Suprapubic skin (tissue), 4 donors: ENCODE results near the gene DNM3. TPM values are rescaled to one million over a fixed set of nuclear protein-coding genes. Genes with fewer than 3 reads are reported as not detected.

Source experiments
- DNase-seq, 2 donors: peaks; one replicate each; pipeline ENCODE4 v3.0.0-alpha.2; 2019; ENCODE audit warnings: low spot score in 2 of 2
- H3K27ac ChIP-seq: fragments of 200-600 bp; sonication (generic); one replicate; pipeline ENCODE4 v1.5.1; 2019
- H3K27me3 ChIP-seq: fragments of 200-600 bp; sonication (generic); one replicate; pipeline ENCODE4 v1.5.1; 2019
- H3K36me3 ChIP-seq: fragments of 200-600 bp; sonication (generic); one replicate; pipeline ENCODE4 v1.5.1; 2019
- H3K4me1 ChIP-seq: fragments of 200-600 bp; sonication (generic); one replicate; pipeline ENCODE4 v1.5.1; 2019
- H3K4me3 ChIP-seq: fragments of 200-600 bp; sonication (generic); one replicate; pipeline ENCODE4 v1.5.1; 2019; ENCODE audit warnings: mild to moderate bottlenecking
- H3K9me3 ChIP-seq: fragments of 200-600 bp; sonication (generic); one replicate; pipeline ENCODE4 v1.5.1; 2019
- CTCF ChIP-seq, 2 donors: fragments of 200-600 bp in 1 of 2; fragments of 450-650 bp in 1 of 2; sonication (generic) in 1 of 2; IDR thresholded peaks; one replicate each; pipeline ENCODE4 v1.5.1; 2016 to 2019; ENCODE audit warnings: antibody characterized with exemption in 2 of 2, mild to moderate bottlenecking in 1 of 2, moderate library complexity in 1 of 2
- EP300 ChIP-seq: sonication (generic); formaldehyde crosslinking; IDR thresholded peaks from one replicate; pipeline ENCODE4 v1.6.1; 2017; ENCODE audit warnings: antibody characterized with exemption
- POLR2A ChIP-seq, 2 donors: fragments of 450-650 bp; IDR thresholded peaks; one replicate each; pipeline ENCODE4 v1.6.1; 2017; ENCODE audit warnings: antibody characterized with exemption in 2 of 2, mild to moderate bottlenecking in 2 of 2, moderate library complexity in 2 of 2
- POLR2AphosphoS5 ChIP-seq, 3 donors: sonication (generic); formaldehyde crosslinking; IDR thresholded peaks; one replicate each; pipeline ENCODE4 v1.6.1; 2017; ENCODE audit warnings: antibody characterized with exemption in 3 of 3
- WGBS: methylation state at CpG from one replicate; pipeline ENCODE4 v1.1.5; 2018; 5-methylcytosine and 5-hydroxymethylcytosine counted together
- total RNA-seq, 4 donors: library from RNA; depleted of rRNA; stranded (reverse); fragments of >200 nt; gene quantifications; one replicate each; pipeline ENCODE4 v1.1.0, GENCODE V29; 2016

The DNM3 gene
- total RNA-seq, 4 donors from 2014 or later = 1.6 to 11.7 (median 3.7) TPM

DNA sequence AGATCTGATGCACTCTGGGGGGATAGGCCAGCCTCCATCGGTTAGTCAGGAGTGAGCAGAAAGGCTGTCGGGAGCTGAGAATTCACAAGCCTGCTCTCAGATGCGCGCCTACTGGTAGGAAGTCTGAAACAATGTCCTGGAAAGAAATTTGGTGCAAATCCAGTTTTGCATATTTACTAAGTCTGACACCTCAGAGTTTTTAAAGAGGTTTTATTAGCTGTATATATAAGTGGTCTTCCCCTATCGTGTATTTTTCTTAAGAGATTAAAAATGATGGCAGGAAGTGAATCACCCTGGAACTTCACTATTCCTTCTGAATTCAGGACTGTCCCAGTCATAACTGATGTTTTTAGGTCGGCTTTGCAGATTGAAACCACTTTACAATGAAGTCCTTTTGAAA is 479.4 kb downstream of the DNM3 start:
- Histone ChIP-seq H3K4me1 (peaks cover 40% of the 10 kb centered on the region), H3K27me3 (no peaks in the 10 kb centered on the region), H3K9me3 (no peaks in the 10 kb centered on the region), H3K27ac (no peak overlapping the region), H3K4me3 (no peak overlapping the region), H3K36me3 (no peaks in the 10 kb centered on the region)
- WGBS = 56% methylated on average over 6 of the region's 6 CpGs
- no peak for DNase-seq
- TF ChIP-seq EP300 = no peak
- no peak for TF ChIP-seq POLR2A (IDR thresholded peaks at IDR 0.05)
- TF ChIP-seq CTCF (IDR thresholded peaks at IDR 0.05) = no peak
- no peak for TF ChIP-seq POLR2AphosphoS5 (IDR thresholded peaks at IDR 0.05)

- Histone ChIP-seq H3K4me3 (no peak overlapping the region), H3K27ac (peak overlapping the region; percentile 81), H3K9me3 (no peaks in the 10 kb centered on the region), H3K4me1 (peaks cover 44% of the 10 kb centered on the region), H3K27me3 (no peaks in the 10 kb centered on the region), H3K36me3 (no peaks in the 10 kb centered on the region)
- DNase-seq = no peak
- 53% methylated on average over 4 of the region's 4 CpGs for WGBS
- TF ChIP-seq POLR2A (IDR thresholded peaks at IDR 0.05) (no peak), POLR2AphosphoS5 (IDR thresholded peaks at IDR 0.05) (no peak), EP300 (no peak), CTCF (IDR thresholded peaks at IDR 0.05) (no peak)
Observed at GRCh38 chr1:172321451-172321850, 480.2 kb downstream of the DNM3 start.

DNA sequence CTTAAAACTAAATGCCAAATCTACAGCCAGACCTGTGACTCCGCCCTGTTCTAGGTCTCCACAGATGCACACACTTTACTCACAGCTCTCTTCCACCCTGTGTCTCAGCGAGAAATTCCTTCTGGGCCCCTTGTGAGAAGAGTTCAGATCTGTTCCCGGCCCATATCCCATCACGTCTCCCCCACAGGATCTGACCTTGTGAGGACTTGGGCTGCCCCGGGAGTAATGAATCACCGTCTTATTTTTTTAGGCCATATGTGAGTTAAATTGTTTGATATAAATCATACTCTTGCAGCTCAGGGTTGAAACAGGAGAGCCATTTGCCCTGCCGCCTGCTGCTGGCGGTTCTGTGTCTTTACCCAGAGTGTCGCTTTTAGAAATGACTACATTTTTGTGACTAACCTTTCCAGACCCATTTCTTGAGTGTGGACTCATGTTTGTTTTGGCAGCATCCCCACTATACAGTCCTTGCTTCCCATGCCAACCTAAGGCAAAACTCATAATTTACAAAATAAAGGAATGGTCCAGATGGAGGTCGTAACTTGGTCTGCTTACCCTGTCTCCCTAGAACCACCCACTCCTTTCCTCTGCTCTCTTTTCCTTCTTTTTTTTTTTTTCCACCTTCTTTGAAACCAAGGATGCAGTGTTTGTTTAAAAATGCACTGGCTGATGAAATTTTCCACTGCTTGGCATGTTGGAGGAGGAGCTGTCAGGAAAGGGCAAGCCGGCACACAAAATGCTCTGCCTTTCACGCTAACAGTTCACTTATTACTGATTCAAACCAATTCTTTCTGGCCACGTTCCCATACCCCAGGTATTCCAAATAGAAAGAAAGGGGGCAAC is 481.1 kb downstream of the DNM3 start:
- Histone ChIP-seq H3K36me3 (no peaks in the 10 kb centered on the region), H3K27me3 (no peaks in the 10 kb centered on the region), H3K27ac (peak overlapping the region; percentile 81), H3K4me3 (no peak overlapping the region), H3K4me1 (peaks cover 44% of the 10 kb centered on the region), H3K9me3 (no peaks in the 10 kb centered on the region)
- peak in 1 of 2 donors; percentile 64 for DNase-seq
- 17% methylated on average over 13 of the region's 13 CpGs for WGBS
- TF ChIP-seq CTCF (IDR thresholded peaks at IDR 0.05) (no peak), POLR2AphosphoS5 (IDR thresholded peaks at IDR 0.05) (no peak), EP300 (no peak), POLR2A (IDR thresholded peaks at IDR 0.05) (no peak)

DNA sequence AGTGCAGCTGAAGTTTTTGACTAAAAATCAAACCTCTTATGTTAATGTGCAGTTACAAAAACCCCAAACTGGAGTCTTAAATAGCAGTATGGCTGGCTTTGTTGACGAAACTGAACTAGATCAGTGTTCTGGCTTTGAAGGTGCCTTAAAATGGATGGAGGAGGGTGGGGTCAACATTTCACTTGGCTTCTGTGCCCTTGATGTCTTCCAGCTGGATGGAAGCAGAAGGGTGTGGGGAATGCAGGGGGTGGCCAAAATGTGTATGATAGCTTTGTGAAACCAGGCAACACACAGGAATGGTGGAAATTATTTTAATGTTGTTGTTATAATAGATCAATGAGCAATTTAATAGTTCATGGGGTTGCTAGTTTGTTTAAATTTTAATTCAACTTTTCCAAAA is 482.4 kb downstream of the DNM3 start:
- H3K27ac ChIP-seq = peak overlapping the region; percentile 81
- no peaks in the 10 kb centered on the region for H3K36me3 ChIP-seq
- no peak for DNase-seq
- WGBS = 23% methylated on average over 1 of the region's 1 CpG
- no peaks in the 10 kb centered on the region for H3K9me3 ChIP-seq
- TF ChIP-seq POLR2AphosphoS5 (IDR thresholded peaks at IDR 0.05) (no peak), EP300 (no peak), CTCF (IDR thresholded peaks at IDR 0.05) (no peak), POLR2A (IDR thresholded peaks at IDR 0.05) (no peak)
- H3K4me3 ChIP-seq = no peak overlapping the region
- H3K4me1 ChIP-seq = peaks cover 44% of the 10 kb centered on the region
- no peaks in the 10 kb centered on the region for H3K27me3 ChIP-seq

DNA sequence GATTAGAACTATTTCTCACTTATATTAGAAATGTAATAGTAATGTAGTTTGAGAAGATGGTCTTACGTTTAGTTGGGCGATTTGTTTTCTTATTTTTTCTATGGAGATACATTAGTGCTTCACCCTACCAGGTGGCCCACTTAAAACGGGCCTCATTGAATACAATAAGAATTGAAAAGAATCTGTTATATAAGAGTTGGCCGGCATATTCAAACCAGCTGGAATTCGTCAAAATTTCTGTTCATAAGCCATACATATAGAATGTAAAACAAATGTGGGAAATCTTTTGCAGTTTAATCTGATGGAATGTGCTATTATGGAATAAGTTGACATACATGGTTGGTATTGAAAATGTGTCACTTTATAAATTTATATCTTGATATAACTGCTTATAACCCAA is 482.8 kb downstream of the DNM3 start:
- no peak for TF ChIP-seq CTCF (IDR thresholded peaks at IDR 0.05)
- no peak for TF ChIP-seq POLR2AphosphoS5 (IDR thresholded peaks at IDR 0.05)
- no peak for TF ChIP-seq EP300
- no peak for TF ChIP-seq POLR2A (IDR thresholded peaks at IDR 0.05)
- Histone ChIP-seq H3K27me3 (no peaks in the 10 kb centered on the region), H3K4me1 (peaks cover 44% of the 10 kb centered on the region), H3K36me3 (no peaks in the 10 kb centered on the region), H3K9me3 (no peaks in the 10 kb centered on the region), H3K4me3 (no peak overlapping the region), H3K27ac (no peak overlapping the region)
- 63% methylated on average over 5 of the region's 5 CpGs for WGBS
- DNase-seq = no peak
